Measurements from ENCODE around the gene OSBPL3.

DNA sequence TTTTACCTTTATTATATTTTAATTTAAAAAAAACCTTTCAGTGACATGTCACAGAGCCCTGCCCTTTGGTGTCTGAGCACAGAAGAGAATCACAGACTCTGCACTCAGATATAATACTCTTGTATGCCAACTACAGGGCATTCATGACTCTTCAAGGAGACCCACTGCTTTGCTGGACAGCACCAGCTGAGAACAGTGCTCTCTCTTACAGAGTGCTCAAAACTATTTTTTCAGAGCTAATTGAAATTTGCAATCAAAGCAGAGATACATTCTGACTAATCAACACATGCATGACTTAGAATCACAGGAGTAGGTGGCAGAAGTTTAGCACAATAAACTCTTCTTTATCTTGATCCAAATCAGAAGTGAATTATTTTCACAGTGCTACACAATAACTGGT is 99.1 kb downstream of the OSBPL3 start:
- no peak for TF ChIP-seq POLR2A (IDR thresholded peaks at IDR 0.05)
- TF ChIP-seq, protein P1, sequence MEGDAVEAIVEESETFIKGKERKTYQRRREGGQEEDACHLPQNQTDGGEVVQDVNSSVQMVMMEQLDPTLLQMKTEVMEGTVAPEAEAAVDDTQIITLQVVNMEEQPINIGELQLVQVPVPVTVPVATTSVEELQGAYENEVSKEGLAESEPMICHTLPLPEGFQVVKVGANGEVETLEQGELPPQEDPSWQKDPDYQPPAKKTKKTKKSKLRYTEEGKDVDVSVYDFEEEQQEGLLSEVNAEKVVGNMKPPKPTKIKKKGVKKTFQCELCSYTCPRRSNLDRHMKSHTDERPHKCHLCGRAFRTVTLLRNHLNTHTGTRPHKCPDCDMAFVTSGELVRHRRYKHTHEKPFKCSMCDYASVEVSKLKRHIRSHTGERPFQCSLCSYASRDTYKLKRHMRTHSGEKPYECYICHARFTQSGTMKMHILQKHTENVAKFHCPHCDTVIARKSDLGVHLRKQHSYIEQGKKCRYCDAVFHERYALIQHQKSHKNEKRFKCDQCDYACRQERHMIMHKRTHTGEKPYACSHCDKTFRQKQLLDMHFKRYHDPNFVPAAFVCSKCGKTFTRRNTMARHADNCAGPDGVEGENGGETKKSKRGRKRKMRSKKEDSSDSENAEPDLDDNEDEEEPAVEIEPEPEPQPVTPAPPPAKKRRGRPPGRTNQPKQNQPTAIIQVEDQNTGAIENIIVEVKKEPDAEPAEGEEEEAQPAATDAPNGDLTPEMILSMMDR (IDR thresholded peaks at IDR 0.05): no peak
